PC-9 (cell line): Measurements from ENCODE around the gene VAV2. TPM values are rescaled to one million over a fixed set of nuclear protein-coding genes. Genes with fewer than 3 reads are reported as not detected.

Experiments used
- BruUV-seq: library from RNA; stranded (reverse); fragments of 400-500 nt; replicated peaks from 2 replicates; lab custom pipeline; 2021; lab: Mats Ljungman, UMichigan
- CTCF ChIA-PET: fragments of 300-600 bp; sonication (Branson Sonifier 250); formaldehyde crosslinking; loops from one replicate; lab custom pipeline; 2022; ENCODE audit warnings: antibody characterized with exemption; lab: Charles Lee
- POLR2A ChIA-PET: fragments of 300-600 bp; sonication (Branson Sonifier 250); formaldehyde crosslinking; loops from one replicate; lab custom pipeline; 2022; ENCODE audit warnings: antibody characterized with exemption; ENCODE audit not compliant: unreplicated experiment; lab: Charles Lee
- DNase-seq, 2 experiments: peaks; one replicate each; pipeline versions ENCODE4 v3.0.0 to v3.0.0-alpha.2; 2015 to 2022; ENCODE audit warnings: mixed read lengths in 1 of 2
- H2AFZ ChIP-seq: fragments of 200-600 bp; sonication (generic); 2 replicates; pipeline ENCODE4 v1.8.1; 2017; ENCODE audit warnings: antibody characterized with exemption
- H3F3A ChIP-seq: fragments of 200-600 bp; sonication (generic); 2 replicates; pipeline ENCODE4 v1.8.1; 2017; ENCODE audit warnings: antibody characterized with exemption, mild to moderate bottlenecking, low read depth; ENCODE audit not compliant: insufficient read depth
- H3K27ac ChIP-seq: fragments of 200-600 bp; sonication (generic); 2 replicates; pipeline ENCODE4 v1.6.1; 2016; ENCODE audit warnings: mixed run types
- H3K27me3 ChIP-seq: fragments of 200-600 bp; sonication (generic); 2 replicates; pipeline ENCODE4 v1.6.1; 2016; ENCODE audit warnings: low read depth, mixed run types; ENCODE audit not compliant: insufficient read depth
- H3K36me3 ChIP-seq: fragments of 200-600 bp; sonication (generic); 2 replicates; pipeline ENCODE4 v1.6.1; 2016; ENCODE audit warnings: low read depth, mixed run types
- H3K4me1 ChIP-seq: fragments of 200-600 bp; sonication (generic); replicated peaks from 2 replicates; pipeline ENCODE4 v1.6.1; 2016; ENCODE audit warnings: mixed run types; ENCODE audit not compliant: insufficient read depth
- H3K4me2 ChIP-seq: fragments of 200-600 bp; sonication (generic); 2 replicates; pipeline ENCODE4 v1.6.1; 2017; ENCODE audit warnings: mixed run types
- H3K4me3 ChIP-seq: fragments of 200-600 bp; sonication (generic); 2 replicates; pipeline ENCODE4 v1.6.1; 2016; ENCODE audit warnings: mixed run types
- H3K79me2 ChIP-seq: fragments of 200-600 bp; sonication (generic); 2 replicates; pipeline ENCODE4 v1.6.1; 2017; ENCODE audit warnings: low read depth, mixed run types
- H3K9me2 ChIP-seq: fragments of 200-600 bp; sonication (generic); 2 replicates; pipeline ENCODE4 v1.8.1; 2017; ENCODE audit warnings: mild to moderate bottlenecking; ENCODE audit not compliant: insufficient read depth
- H3K9me3 ChIP-seq: fragments of 200-600 bp; sonication (generic); 2 replicates; pipeline ENCODE4 v1.8.1; 2016; ENCODE audit warnings: low read depth; ENCODE audit not compliant: insufficient read depth
- H4K20me1 ChIP-seq: fragments of 200-600 bp; sonication (generic); 2 replicates; pipeline ENCODE4 v1.8.1; 2017; ENCODE audit not compliant: insufficient read depth
- CTCF ChIP-seq: fragments of 200-600 bp; sonication (generic); conservative IDR thresholded peaks from 2 replicates; pipeline ENCODE4 v1.6.1; 2017; ENCODE audit warnings: mixed run types, antibody characterized with exemption, mild to moderate bottlenecking, moderate library complexity
- EZH2 ChIP-seq: fragments of 200-600 bp; sonication (generic); IDR thresholded peaks from 2 replicates; pipeline ENCODE4 v1.8.0; 2017; ENCODE audit warnings: antibody characterized with exemption, low read depth
- intact Hi-C: fragments of 100-400 bp; cut with micrococcal nuclease; formaldehyde crosslinking; loops from one replicate; pipeline ENCODE4 v1.10.0; 2022; ENCODE audit not compliant: unreplicated experiment
- total RNA-seq: library from RNA; stranded (reverse); gene quantifications from 2 replicates; pipeline ENCODE4 v1.2.3, GENCODE V29; 2021

Gene VAV2
- total RNA-seq, 1 experiment from 2014 or later, result 36.5 TPM

DNA sequence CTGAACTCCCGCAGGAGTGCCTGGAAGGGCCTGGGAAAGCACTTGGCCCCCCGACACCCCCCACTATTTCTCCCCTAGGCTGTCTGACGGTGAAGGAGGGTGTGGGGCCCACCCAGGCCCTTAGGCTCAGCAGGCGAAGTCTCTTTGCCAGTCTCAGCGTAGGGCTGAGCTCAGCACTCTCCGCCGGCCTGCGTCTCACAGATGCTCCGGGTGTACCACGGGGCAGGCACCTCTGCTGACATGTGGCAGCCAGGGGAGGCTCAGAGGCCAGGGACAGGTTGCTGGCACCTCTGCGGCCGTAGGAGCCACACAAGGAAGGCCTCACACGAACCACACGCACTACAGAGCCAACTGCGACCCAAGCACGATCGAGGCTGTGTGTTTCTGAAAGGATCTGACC, 114.2 kb downstream of the VAV2 start:
- ChIA-PET CTCF (no interaction called here), POLR2A (no interaction called here)
- intact Hi-C loops, result no loop called here
- Histone ChIP-seq H3K9me2 (no peaks in the 10 kb centered on the region), H3K27ac (no peak overlapping the region), H3K79me2 (peaks cover 16% of the 10 kb centered on the region; the same call in 1 of the 2 replicates), H3K4me2 (no peak overlapping the region), H3K4me3 (no peak overlapping the region), H3K36me3 (no peaks in the 10 kb centered on the region), H3K4me1 (peaks cover 40% of the 10 kb centered on the region), H3K9me3 (no peaks in the 10 kb centered on the region), H2AFZ (no peak overlapping the region), H4K20me1 (no peaks in the 10 kb centered on the region), H3F3A (peaks cover 17% of the 10 kb centered on the region), H3K27me3 (no peaks in the 10 kb centered on the region)
- no TSS peak for BruUV-seq
- TF ChIP-seq EZH2 (no peak), CTCF (no peak)
- no peak for DNase-seq

DNA sequence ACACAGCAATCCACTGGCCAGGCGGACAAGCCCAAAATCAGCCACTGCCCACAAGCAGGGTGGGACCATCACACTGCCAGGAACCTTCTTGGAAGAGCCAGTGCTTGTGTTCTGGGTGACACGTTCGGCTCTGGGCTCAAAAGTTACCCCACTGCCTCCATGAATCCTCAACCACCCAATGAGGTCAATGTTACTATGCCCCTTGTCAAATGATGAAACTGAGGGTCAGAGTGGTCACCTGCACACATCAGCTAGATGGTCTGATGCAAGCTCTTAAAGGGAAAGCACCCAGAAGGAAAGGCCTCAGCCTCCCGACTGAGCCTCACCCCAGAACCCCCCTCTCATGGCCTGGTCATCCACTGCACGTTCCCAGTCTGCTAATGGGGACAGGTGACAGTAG, 114.8 kb downstream of the VAV2 start:
- POLR2A ChIA-PET, result no interaction called here
- H3K9me3 ChIP-seq, result no peaks in the 10 kb centered on the region
- peaks cover 46% of the 10 kb centered on the region for H3K4me1 ChIP-seq
- no peak for DNase-seq
- H3K4me3 ChIP-seq, result no peak overlapping the region
- no peak overlapping the region for H3K27ac ChIP-seq
- peaks cover 22% of the 10 kb centered on the region for H3F3A ChIP-seq
- CTCF ChIA-PET, result no interaction called here
- peaks cover 21% of the 10 kb centered on the region for H3K79me2 ChIP-seq
- no peak overlapping the region for H3K4me2 ChIP-seq
- H3K9me2 ChIP-seq, result no peaks in the 10 kb centered on the region
- no peak for TF ChIP-seq EZH2
- no peak for TF ChIP-seq CTCF
- no peaks in the 10 kb centered on the region for H4K20me1 ChIP-seq
- no peak overlapping the region for H2AFZ ChIP-seq
- no peaks in the 10 kb centered on the region for H3K36me3 ChIP-seq
- intact Hi-C loops, result no loop called here
- H3K27me3 ChIP-seq, result no peaks in the 10 kb centered on the region
- BruUV-seq, result no TSS peak

- POLR2A ChIA-PET, result no interaction called here
- no peak overlapping the region for H3K4me3 ChIP-seq
- no peaks in the 10 kb centered on the region for H3K9me2 ChIP-seq
- H3K4me1 ChIP-seq, result peaks cover 51% of the 10 kb centered on the region
- intact Hi-C loops, result no loop called here
- TF ChIP-seq EZH2, result no peak
- no peak for DNase-seq
- CTCF ChIA-PET, result no interaction called here
- H3K9me3 ChIP-seq, result no peaks in the 10 kb centered on the region
- no peak overlapping the region for H3K4me2 ChIP-seq
- H3K27me3 ChIP-seq, result no peaks in the 10 kb centered on the region
- H3K27ac ChIP-seq, result no peak overlapping the region
- BruUV-seq, result no TSS peak
- H3K36me3 ChIP-seq, result no peaks in the 10 kb centered on the region
- H2AFZ ChIP-seq, result no peak overlapping the region
- H3K79me2 ChIP-seq, result peaks cover 26% of the 10 kb centered on the region
- H3F3A ChIP-seq, result peaks cover 27% of the 10 kb centered on the region
- no peaks in the 10 kb centered on the region for H4K20me1 ChIP-seq
Observed at GRCh38 chr9:133876836-133877235, 115.3 kb downstream of the VAV2 start.

GRCh38 chr9:133876144-133876543, 116.0 kb downstream of the VAV2 start:
- Histone ChIP-seq H3K9me2 (no peaks in the 10 kb centered on the region), H4K20me1 (no peaks in the 10 kb centered on the region), H3K36me3 (no peaks in the 10 kb centered on the region), H3K9me3 (no peaks in the 10 kb centered on the region), H3K4me3 (no peak overlapping the region), H3K27ac (no peak overlapping the region), H3K79me2 (peaks cover 33% of the 10 kb centered on the region), H3K4me1 (peaks cover 55% of the 10 kb centered on the region), H2AFZ (no peak overlapping the region), H3F3A (peaks cover 29% of the 10 kb centered on the region), H3K27me3 (no peaks in the 10 kb centered on the region), H3K4me2 (0 out of 2 replicates have a peak overlapping the region, but pooled peaks have one; percentile 90)
- ChIA-PET CTCF (no interaction called here), POLR2A (no interaction called here)
- no TSS peak for BruUV-seq
- DNase-seq, result no peak
- TF ChIP-seq CTCF (peak; percentile 50), EZH2 (no peak)
- intact Hi-C loops, result no loop called here
